Type B pancreatic cell (in vitro differentiated cells): ENCODE data around the gene ERV3-1. TPM values are rescaled to one million over a fixed set of nuclear protein-coding genes. Genes with fewer than 3 reads are reported as not detected.

Source experiments
- DNase-seq: peaks from one replicate; pipeline ENCODE4 v3.0.0; 2021; ENCODE audit warnings: mixed read lengths; ENCODE audit not compliant: unreplicated experiment; ENCODE audit errors: extremely low spot score
- H3K27ac Mint-ChIP-seq: 2 replicates; pipeline ENCODE4 v1.8.0; 2021; ENCODE audit warnings: mild to moderate bottlenecking, mixed read lengths
- H3K27me3 Mint-ChIP-seq: 2 replicates; pipeline ENCODE4 v1.8.0; 2021; ENCODE audit warnings: mixed read lengths
- H3K36me3 Mint-ChIP-seq: 2 replicates; pipeline ENCODE4 v1.8.0; 2021; ENCODE audit warnings: mixed read lengths
- H3K4me1 Mint-ChIP-seq: one replicate; pipeline ENCODE4 v1.8.0; 2021; ENCODE audit warnings: mixed read lengths; ENCODE audit not compliant: unreplicated experiment
- H3K4me3 Mint-ChIP-seq: 2 replicates; pipeline ENCODE4 v1.8.0; 2021; ENCODE audit warnings: mild to moderate bottlenecking, mixed read lengths
- H3K9me3 Mint-ChIP-seq: 2 replicates; pipeline ENCODE4 v1.8.0; 2021; ENCODE audit warnings: mixed read lengths
- total RNA-seq: library from RNA; stranded (reverse); gene quantifications from 2 replicates; pipeline ENCODE4 v1.2.1, GENCODE V29; 2021; ENCODE audit warnings: low replicate concordance
- TF ChIP-seq, protein P1 (sequence below): fragments of 200-600 bp; sonication (generic); conservative IDR thresholded peaks from 2 replicates; pipeline ENCODE4 v1.5.0; 2021; ENCODE audit warnings: antibody characterized with exemption, mild to moderate bottlenecking

Gene ERV3-1
- total RNA-seq, 1 donor from 2014 or later = 31.6 TPM

DNA sequence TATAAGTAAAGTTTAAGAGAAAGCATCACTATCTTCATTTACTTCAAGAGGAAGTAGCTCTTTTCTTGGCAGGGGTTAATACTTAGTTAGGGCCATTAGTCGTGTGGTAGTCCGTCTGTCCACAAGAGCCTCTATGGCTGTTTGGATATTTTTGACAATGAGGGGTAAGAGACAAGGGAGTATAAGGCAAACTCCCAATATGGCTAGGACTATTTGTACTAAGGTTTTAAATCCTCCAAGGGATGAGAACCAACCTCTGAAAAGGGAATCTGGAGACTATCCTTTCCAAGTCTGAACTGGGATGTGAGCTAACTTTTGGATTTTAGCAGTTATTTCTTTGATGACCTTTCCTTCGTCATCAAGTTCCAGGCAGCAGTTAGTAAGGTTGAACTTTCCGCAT lies 15.6 kb downstream of the ERV3-1 start, which contains the start of gene ZNF117:
ZNF117 (minus strand) TSS at position 101 of the 400 bp plus-strand sequence.
- Mint-ChIP-seq H3K4me1 (no peaks in the 10 kb centered on the region), H3K27ac (no peak within 1 kb of the TSS), H3K9me3 (peaks cover 28% of the 10 kb centered on the region), H3K36me3 (peaks cover 77% of the 10 kb centered on the region), H3K4me3 (no peak within 1 kb of the TSS), H3K27me3 (no peaks in the 10 kb centered on the region)
- no peak for DNase-seq
- TF ChIP-seq, protein P1, sequence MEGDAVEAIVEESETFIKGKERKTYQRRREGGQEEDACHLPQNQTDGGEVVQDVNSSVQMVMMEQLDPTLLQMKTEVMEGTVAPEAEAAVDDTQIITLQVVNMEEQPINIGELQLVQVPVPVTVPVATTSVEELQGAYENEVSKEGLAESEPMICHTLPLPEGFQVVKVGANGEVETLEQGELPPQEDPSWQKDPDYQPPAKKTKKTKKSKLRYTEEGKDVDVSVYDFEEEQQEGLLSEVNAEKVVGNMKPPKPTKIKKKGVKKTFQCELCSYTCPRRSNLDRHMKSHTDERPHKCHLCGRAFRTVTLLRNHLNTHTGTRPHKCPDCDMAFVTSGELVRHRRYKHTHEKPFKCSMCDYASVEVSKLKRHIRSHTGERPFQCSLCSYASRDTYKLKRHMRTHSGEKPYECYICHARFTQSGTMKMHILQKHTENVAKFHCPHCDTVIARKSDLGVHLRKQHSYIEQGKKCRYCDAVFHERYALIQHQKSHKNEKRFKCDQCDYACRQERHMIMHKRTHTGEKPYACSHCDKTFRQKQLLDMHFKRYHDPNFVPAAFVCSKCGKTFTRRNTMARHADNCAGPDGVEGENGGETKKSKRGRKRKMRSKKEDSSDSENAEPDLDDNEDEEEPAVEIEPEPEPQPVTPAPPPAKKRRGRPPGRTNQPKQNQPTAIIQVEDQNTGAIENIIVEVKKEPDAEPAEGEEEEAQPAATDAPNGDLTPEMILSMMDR = no peak

DNA sequence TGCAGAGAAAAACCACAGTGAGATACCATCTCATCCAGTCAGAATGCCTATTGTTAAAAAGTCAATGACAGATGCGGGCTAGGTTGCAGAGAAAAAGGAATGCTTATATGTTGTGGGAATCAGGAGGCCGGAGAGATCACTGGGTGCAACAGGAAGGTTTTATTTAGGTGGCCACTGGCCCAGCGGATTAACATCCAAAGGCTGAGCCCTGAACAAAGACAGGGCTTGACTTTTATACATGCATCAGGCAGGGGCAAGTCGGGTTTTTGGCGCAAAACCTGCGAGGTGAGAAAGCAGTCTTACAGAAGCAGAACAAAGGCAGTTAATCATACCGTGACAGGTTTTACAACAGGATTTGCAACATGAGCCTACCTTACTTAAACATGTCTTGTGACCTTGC lies 16.3 kb downstream of the ERV3-1 start:
- TF ChIP-seq, protein P1 = no peak
- H3K27me3 Mint-ChIP-seq = no peaks in the 10 kb centered on the region
- H3K4me3 Mint-ChIP-seq = no peak overlapping the region
- H3K9me3 Mint-ChIP-seq = peaks cover 29% of the 10 kb centered on the region
- no peak for DNase-seq
- H3K36me3 Mint-ChIP-seq = peaks cover 77% of the 10 kb centered on the region
- H3K27ac Mint-ChIP-seq = no peak overlapping the region
- H3K4me1 Mint-ChIP-seq = no peaks in the 10 kb centered on the region

DNA sequence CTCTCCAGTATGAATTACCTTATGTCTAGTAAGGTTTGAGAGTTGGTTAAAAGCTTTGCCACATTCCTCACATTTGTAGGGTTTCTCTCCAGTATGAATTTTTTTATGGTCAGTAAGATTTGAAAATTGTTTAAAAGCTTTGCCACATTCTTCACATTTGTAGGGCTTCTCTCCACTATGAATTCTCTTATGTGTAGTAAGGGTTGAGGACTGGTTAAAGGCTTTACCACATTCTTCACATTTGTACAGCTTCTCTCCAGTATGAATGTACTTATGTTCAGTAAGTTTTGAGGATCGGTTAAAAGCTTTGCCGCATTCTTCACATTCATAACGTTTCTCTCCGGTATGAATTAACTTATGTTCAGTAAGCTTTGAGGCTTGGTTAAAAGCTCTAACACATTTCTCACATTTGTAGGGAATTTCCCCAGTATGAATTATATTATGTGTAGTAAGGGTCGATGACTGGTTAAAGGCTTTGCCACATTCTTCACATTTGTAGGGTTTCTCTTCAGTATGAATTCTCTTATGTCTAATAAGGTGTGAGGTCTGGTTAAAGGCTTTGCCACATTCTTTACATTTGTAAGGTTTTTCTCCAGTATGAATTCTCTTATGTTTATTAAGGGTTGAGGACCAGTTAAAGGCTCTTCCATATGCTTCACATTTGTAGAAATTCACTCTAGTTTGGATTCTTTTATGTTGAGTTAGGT lies 27.8 kb downstream of the ERV3-1 start:
- no peaks in the 10 kb centered on the region for H3K4me1 Mint-ChIP-seq
- H3K27ac Mint-ChIP-seq = no peak overlapping the region
- TF ChIP-seq, protein P1 = no peak
- no peak for DNase-seq
- H3K36me3 Mint-ChIP-seq = peaks cover 68% of the 10 kb centered on the region
- peaks cover 36% of the 10 kb centered on the region for H3K9me3 Mint-ChIP-seq
- no peak overlapping the region for H3K4me3 Mint-ChIP-seq
- no peaks in the 10 kb centered on the region for H3K27me3 Mint-ChIP-seq

DNA sequence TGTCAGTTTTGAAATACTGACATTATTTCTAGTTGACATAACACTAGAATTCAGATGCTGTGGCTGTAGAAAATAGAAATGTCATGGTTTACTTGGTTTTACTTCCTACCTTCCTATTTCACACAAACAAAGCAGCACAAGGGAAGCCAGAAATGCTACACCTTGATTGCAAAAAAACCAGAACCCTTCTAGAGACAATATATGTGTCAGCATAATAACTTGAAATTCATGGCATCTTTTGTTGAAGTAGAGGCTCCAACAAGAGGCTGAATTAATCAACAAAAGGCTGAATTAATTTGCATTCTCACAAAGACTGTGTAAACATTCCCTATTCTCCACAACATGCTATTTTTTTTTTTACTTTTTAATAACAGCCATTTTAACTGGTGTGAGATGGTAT lies 40.9 kb downstream of the ERV3-1 start:
- no peak overlapping the region for H3K4me3 Mint-ChIP-seq
- no peaks in the 10 kb centered on the region for H3K4me1 Mint-ChIP-seq
- H3K27me3 Mint-ChIP-seq = no peaks in the 10 kb centered on the region
- H3K9me3 Mint-ChIP-seq = no peaks in the 10 kb centered on the region
- no peak overlapping the region for H3K27ac Mint-ChIP-seq
- peaks cover 4% of the 10 kb centered on the region for H3K36me3 Mint-ChIP-seq
- no peak for DNase-seq
- TF ChIP-seq, protein P1 = no peak

DNA sequence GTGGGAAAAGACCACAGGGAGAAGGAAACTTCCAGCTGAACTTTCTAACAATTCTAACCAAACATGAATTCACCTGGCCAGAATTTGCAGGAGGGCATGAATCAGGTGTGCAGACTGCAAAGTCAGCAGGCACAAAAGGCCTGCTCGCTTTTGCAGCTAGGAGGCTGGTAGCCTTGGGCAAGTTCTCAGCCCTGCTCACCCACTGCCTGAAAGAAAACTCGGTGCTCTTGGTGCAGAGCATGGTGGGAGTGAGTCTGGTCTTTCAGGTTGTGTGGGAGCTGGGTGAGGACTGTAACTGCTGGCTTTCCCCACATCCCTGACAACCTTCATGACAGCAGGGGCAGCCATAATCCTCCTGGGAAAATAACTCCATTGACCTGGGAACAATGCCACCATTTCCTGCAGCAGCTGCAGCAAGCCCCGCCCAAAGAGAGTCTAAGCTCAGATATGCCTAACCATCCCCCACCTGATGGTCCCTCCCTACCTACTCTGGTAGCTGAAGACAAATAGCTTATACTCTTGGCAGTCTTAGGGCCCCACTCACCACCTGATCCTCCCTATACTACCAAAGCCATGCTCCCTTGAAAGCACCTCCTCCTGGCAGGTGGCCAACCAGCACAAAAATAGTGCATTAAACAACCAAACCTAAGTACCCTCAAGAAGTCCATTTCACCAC lies 47.3 kb downstream of the ERV3-1 start:
- peaks cover 3% of the 10 kb centered on the region for H3K9me3 Mint-ChIP-seq
- no peak for DNase-seq
- no peak overlapping the region for H3K27ac Mint-ChIP-seq

More for the DNA sequence above, 47.3 kb downstream of the ERV3-1 start:
- H3K27me3 Mint-ChIP-seq = no peaks in the 10 kb centered on the region
- TF ChIP-seq, protein P1 = no peak
- no peaks in the 10 kb centered on the region for H3K4me1 Mint-ChIP-seq
- H3K4me3 Mint-ChIP-seq = no peak overlapping the region
- no peaks in the 10 kb centered on the region for H3K36me3 Mint-ChIP-seq
